Midbrain (tissue), 1 donor: Measurements from ENCODE around the gene ASMT.
"Not testable (repeated sequence)": the region's sequence is repeated elsewhere in the genome, so short reads cannot be mapped to it uniquely, and the experiment has no call there.

Experiments
- DNase-seq: peaks from one replicate; lab custom pipeline; 2025; lab: John Stamatoyannopoulos, UW

Gene ASMT

DNA sequence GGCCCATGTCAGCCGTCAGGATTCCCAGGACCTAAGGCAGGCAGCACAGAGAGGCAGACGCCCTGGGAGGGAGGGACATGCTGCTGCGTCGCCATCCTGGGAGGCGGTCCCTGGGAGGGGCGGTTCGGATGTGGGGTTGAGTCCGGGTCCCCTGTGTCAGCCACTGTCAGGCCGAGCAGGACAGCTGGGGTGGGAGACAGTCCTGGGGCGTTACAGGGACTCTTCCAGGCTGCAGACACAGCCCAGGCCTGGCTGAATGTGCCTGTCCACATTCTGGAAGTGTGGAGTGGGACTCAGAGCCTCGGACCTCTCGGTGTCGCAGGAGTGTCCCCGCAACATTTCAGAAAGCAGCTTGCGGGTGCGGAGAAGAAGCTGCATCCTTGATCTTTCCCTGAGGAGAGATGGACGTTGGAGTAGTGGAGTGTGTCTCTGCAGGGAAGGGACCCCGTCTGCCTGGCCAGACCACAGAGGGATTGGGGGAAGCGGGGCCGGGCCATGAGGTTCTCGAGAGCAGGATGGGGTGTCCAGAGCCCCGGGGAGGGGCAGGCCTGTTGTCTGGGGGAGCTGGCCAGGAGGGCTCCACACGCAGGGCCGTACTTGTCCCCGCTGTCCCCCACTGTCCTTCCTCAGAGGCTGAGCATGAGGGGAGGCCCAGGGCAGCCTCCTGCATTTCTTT, 17.4 kb upstream of the ASMT start:
- no peak for DNase-seq

DNA sequence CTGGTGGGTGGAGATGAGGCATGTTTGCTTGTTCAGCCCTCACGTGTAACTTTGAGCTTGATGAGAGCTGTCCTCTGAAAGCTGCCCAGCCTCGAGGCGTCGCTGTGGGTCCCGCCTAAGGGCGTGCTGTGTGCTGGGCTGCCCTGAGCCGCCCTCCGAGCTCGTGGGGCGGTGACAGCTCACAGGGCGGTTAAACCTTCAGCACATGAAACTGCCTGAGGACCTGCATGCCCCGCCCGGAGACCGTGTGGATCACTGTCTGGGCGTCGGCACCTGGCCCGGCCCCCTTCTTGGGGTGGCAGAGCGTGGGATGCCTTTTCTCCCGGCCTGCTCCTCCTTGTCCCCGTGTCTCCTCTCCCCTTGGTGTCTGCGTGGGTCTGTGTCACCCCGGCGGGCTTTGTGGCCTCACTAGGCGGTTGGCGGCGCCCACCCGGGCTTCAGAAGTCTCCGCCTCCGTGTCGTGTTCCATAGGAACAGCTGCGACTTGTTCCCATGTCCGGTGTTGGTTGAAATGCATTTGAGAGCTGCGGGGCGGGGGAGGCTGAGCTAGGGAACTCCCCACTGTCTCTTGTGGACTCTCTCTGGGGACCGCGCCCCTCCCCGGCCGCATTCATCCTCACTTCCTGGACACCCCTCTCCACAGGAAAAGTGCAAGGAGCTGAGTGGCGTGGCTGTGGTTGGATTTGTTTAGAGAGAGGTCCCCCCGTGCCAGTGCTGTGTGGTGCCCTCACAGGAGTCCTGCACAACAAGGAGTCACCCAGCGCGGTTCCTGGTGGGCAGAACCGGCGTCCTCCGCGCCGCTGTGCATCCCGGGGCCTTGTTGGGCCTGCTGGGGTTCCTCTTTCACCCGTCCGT, 16.6 kb upstream of the ASMT start:
- DNase-seq: no peak

DNA sequence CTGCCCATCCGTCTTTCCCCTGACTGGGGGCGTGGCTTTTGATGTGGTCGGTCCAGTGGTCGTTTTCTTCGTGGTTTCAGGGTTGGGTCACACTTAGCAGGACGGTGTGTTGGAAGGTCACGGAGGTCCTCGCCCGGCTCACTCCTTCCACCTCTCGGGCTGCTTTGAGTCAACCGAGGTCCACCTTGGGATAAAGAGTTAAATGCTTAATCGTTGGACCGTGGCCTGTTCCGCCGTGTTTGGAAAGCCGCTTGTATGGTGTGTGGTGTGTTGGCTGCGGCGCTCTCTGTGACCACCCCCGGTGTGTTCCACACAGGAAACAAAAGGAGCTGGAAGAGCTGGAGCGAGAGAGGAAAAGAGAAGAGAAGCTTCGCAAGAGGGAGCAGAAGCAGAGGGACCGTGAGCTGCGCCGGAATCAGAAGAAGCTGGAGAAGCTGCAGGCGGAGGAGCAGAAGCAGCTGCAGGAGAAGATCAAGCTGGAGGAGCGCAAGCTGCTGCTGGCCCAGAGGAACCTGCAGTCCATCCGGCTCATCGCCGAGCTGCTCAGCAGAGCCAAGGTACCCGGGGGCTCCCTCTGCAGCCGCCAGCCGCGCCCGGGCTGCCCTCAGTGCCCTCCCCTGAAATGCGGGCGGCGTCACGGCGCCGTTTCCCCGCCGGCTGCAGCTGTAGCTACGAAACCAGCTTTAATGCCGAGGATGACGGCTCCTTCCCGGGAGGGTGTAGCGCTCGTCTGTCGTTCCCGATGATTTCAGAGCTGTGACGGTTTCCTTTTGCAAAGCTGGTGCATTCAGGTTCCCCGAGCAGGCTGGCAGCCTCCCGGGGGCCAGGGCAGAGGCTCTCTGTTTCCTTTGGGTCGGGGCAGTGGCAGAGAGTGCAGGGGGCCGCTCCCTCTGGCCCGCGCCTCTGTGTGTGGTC, 15.7 kb upstream of the ASMT start:
- no peak for DNase-seq

DNA sequence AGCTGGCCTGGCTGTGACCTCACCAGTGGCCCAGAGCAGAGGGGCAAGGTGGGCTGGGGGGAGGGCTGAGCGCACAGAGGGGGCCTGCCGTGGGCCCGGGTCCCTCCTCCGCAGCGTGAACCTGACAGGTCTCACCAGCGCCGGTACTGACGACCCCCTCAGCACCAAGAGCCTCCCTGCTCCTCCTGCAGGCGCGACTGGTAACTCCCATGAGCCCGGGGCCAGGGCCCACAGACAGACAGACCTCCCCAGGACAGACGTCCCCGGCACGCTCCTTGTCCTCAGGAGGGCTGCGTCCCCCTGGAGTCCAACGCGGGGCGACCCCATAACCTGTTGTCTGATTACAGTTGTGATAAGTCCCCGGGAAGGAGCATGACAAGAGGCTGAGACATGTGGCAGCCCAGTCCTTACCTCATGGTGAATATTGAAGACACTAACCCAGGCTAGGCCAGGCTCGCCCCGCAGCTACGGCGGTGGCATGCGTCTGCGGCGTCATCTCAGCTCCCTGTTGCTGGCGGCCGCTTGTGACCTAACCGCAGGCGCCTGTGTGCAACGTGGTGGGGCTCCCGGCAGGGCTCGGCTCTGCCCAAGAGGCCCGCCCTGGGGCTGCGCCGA, 15.0 kb upstream of the ASMT start:
- DNase-seq: no peak

DNA sequence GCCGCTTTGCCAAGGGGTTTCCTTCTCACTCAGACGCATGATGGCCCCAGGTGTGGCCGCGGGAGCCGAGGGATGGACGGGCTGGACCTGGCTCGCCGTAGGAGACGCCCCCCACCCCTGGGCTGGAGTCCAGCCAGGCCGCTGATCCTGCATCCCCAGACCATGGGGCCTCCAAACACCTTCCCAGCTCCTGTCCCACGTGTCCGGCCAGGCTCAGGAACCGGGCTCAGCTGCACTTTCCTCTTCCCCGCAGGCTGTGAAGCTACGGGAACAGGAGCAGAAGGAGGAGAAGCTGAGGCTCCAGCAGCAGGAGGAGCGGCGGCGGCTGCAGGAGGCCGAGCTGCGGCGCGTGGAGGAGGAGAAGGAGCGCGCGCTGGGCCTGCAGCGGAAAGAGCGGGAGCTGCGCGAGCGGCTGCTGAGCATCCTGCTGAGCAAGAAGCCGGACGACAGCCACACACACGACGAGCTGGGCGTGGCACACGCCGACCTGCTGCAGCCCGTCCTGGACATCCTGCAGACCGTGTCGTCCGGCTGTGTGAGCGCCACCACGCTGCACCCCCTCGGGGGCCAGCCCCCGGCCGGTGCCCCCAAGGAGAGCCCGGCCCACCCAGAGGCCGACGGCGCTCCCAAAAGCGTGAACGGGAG, 14.3 kb upstream of the ASMT start:
- no peak for DNase-seq

DNA sequence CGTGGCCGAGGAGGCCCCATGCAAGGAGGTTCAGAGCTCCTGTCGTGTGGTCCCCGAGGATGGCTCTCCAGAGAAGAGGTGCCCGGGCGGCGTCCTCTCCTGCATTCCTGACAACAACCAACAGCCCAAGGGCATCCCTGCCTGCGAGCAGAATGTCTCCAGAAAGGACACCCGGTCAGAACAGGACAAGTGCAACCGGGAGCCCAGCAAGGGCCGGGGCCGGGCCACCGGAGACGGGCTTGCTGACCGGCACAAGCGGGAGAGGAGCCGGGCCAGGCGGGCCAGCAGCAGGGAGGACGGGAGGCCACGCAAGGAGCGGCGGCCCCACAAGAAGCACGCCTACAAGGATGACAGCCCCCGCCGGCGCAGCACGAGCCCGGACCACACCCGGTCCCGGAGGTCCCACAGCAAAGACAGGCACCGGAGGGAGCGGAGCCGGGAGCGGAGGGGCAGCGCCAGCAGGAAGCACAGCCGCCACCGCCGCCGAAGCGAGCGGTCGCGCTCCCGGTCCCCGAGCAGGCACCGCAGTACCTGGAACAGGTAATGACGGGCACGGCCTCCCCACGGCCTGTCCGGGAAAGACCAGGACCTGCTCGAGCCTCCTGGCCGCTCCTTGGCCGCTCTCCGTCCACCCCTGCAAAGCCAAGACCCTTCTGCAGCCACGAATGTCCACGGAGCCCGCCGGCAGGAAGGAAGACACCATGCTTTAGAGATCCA, 13.7 kb upstream of the ASMT start:
- no peak for DNase-seq

DNA sequence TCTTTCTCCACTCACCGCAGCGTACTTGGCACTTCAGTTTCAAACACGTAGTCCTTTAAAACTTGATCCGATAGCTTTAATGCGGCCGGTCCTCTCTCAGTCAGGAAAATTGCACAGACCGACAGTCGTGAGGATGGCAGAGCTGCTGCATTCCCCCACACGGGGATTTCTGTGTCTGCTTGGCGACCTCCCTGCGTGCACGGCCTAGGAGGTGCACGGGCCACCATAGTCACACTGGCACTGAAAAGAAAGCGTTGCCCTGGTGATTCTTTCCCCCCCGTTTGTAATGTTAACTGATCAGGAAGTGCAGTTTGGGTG, 13.1 kb upstream of the ASMT start:
- no peak for DNase-seq

DNA sequence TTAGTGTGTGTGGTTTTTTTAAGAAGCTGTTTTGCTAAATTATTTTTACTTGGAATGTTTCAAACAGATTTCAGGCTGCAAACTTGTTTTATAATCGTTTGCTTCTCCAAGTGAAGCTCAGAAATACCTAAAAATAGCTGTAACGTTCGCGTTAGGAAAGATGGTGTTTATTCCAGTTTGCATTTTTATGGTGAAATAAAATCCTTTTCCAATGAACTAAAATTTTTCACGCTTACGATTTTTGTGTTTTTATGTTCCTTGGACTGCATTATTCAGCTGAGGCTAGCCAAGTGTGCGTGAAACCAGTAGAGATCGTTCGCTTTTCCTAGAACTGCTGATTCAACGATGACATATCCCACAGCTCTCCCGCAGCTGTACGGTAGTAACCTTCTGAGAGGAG, 12.6 kb upstream of the ASMT start:
- DNase-seq: no peak

DNA sequence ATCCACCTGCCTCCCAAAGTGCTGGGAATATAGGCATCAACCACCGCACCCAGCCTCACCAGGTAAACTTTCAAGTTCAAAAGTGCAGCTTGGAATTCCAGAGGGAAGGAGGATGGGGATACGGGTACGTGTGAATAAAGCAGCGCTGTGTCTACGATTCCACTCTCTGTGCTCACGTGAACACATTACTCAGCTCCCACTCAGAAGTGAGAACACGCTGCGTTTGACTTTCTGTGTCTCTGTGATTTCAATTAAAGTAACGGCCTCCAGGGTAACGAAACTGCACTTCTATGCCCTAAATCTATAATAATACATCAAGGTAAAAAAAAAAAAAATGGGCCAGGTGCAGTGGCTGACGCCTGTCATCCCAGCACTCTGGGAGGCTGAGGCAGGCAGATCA, 8.4 kb upstream of the ASMT start:
- no peak for DNase-seq

DNA sequence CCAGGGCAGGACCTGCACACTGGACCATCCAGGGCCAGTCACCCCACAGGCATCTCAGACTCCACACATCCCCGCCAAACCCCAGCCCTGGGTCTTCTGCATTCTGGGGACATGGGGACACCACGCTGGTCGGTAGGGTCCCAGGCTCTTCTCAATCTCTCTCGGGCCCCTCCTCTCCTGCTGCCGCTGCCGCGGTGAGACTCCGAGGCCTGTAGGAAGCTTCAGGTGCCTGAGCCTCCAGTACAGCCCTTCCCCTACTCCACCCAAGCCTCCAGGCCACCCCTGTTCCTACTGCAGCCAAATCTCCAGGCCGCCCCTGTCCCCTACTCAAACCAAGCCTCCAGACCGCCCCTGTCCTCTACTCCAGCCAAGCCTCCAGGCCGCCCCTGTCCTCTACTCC, 5.5 kb upstream of the ASMT start:
- no peak for DNase-seq

DNA sequence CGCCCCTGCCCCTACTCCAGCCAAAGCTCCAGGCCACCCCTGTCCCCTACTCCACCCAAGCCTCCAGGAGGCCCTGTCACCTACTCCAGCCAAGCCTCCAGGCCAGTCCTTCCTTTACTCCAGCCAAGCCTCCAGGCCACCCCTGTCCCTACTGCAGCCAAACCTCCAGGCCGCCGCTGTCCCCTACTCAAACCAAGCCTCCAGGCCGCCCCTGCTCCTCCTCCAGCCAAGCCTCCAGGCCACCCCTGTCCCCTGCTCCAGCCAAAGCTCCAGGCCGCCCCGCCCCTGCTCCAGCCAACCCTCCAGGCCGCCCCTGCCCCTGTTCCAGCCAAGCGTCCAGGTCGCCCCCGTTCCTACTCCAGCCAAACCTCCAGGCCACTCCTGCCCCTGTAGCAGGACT, 5.1 kb upstream of the ASMT start:
- DNase-seq: no peak

DNA sequence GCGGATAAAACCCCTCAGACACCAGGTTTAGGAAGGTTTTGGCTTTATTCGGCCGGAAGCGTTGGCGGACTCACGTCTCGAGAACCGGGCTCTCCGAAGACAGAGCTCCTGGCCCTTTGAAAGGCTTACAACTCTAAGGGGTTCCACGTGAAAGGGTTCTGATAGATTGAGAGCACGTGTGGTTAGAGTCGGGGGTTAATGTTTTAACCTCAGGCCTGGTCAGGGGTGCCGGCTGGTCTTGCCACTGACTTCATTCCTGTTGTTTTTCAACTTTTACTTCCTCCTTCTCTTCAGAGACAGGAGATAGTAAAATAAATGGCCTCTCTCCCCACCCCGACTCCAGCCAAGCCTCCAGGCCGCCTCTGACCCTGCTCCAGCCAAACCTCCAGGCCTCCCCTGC, 4.7 kb upstream of the ASMT start:
- no peak for DNase-seq

DNA sequence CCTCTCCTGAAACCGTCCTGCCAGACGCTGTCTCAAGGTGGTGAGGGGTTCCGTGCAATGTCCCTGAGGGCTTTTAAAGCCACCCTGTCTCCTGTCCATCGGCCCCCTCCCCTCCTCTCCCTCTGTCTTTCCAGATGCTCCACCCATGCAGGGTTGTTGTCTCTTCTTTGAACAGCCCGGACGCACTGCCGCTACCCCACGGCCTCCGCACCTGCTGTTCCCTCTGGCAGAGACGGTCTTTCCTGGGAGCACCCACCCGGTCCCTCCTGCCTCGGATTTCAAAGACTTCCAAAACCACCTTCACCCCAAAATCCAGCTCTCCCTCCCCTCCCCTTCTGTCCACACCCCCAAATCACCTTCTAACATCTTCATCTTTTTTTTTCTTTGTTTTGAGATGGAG, 4.1 kb upstream of the ASMT start:
- no peak for DNase-seq

DNA sequence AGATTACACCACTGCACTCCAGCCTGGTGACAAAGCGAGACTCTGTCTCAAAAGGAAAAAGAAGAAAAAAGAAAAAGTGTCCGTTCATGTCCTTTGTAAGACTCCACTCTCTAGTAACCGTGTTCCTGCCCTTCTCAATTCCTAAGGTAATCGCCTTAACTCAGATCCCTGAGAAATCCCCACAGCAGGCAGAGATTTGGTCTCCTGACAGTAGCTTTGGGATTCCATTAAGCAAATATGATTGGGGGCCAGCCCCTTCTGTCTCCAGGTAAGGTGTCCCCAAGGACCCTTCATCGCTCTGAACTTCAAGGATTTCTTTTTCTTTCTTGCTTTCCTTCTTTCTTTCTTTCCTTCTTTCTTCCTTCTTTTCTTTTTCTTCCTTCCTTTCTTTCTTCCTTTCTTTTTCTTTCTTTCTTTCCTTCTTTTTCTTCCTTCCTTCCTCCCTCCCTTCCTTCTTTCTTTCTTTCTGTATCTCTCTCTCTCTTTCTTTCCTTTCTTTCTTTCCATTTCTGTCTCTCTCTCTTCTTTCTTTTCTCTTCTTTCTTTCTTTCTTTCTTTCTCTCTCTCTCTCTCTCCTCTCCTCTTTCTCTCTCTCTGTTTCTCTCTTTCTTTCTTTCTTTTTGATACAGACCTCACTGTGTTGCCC, 2.1 kb upstream of the ASMT start:
- no peak for DNase-seq

DNA sequence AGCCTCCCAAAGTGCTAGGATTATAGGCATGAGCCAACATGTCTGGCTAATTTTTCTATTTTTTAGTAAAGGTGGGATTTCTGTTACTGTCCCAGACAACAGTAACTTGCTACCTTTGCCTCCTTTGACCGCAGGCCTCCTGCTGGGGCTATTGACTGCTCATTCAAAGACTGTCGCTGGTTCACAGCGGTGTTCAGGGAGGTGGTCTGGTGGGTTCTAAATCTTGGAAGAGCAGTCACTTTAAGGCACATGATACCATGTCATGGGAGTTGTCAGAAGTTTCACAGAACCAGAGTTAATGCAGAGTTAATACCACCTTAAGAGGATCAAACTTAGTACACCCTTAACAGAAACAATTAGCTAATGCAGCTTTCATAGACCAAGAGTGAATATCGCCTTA, 3.8 kb downstream of the ASMT start:
- no peak for DNase-seq

DNA sequence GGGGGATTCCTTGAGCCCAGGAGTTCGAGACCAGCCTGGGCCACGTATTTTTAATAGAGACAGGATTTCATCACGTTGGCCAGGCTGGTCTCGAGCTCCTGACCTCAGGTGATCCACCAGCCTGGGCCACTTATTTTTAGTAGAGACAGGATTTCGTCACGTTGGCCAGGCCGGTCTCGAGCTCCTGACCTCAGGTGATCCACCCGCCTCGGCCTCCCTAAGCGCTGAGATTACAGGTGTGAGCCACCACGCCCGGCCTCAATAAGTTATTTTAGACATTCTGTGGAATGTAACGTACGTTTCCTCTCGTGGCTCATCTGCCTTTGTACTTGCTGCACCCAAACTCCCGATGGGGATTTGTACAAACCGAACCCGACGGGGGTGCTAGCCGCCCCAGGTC, 8.8 kb downstream of the ASMT start:
- DNase-seq: no peak

DNA sequence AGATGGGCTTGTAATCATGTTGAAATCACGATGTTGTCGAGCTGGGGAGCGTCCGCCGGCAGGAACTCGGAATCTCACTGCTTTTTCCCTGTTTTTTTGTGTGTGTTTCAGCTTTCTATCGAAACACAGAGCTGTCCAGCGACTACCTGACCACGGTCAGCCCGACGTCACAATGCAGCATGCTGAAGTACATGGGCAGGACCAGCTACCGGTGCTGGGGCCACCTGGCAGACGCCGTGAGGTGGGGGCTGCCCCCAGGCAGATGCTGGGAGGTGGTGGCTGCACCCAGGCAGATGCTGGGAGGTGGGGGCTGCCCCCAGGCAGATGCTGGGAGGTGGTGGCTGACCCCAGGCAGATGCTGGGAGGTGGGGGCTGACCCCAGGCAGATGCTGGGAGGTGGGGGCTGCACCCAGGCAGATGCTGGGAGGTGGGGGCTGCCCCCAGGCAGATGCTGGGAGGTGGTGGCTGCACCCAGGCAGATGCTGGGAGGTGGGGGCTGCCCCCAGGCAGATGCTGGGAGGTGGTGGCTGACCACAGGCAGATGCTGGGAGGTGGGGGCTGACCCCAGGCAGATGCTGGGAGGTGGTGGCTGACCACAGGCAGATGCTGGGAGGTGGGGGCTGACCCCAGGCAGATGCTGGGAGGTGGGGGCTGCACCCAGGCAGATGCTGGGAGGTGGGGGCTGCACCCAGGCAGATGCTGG, 9.4 kb downstream of the ASMT start:
- not testable (repeated sequence) for DNase-seq

DNA sequence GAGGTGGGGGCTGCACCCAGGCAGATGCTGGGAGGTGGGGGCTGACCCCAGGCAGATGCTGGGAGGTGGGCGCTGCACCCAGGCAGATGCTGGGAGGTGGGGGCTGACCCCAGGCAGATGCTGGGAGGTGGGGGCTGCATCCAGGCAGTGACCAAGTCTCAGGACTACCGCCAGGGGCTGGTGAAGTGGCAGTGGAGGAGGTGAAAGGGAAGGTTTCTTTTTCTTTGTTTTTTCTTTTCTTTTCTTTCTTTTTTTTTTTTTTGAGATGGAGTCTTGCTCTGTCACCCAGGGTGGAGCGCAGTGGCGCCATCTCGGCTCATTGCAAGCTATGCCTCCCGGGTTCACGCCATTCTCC, 10.0 kb downstream of the ASMT start:
- DNase-seq: not testable (repeated sequence)

DNA sequence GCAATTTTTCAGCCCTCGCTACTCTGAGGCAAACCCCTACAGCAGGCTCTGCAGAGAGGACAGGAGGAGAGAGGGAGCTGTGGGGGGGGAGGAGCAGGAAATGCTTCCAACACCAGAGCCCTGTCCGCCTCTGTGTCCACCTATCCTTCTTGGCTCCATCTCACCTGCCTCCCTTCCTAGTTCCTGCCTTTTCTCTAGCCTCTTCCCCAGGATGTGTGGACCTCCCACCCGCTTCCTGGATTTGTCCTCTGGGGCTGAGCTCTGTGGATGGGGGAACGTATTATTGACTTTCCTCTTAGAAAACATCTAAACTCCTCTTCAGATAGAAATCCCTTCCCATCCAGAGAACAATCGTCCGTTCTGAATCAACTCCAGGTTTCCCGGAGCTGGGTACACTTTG, 14.4 kb downstream of the ASMT start:
- no peak for DNase-seq

DNA sequence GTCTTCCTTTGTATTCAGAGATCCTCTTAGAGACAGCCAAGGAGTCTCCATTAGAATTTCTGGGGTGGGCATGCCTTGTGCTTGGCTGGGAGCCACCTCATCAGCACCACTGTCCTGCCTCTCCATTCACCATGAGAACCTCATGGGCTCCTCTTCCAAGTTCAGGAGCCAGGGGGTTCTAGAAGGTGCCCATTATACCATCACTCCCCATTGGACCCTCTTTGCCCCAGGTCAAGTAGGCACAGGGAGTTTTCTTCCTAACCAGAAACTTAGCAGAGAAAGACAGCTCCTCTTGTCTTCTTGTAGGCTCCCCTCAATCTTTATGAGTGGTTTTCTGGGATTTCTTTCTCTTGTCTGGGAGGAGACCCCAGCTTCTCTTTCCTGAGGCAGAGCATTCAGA, 31.1 kb downstream of the ASMT start:
- DNase-seq: no peak
